Gastrocnemius medialis (tissue), 4 donors: ENCODE measurements around the gene SAMD13.

Source experiments
- CTCF ChIP-seq, 5 experiments: fragments of 450-650 bp in 3 of 5; fragments of 200-600 bp in 2 of 5; sonication (generic) in 2 of 5; IDR thresholded peaks in 4 of 5; conservative IDR thresholded peaks in 1 of 5; 1 replicate in 4 of 5; 2 replicates in 1 of 5; pipeline ENCODE4 v1.5.1; 2016 to 2019; ENCODE audit warnings: antibody characterized with exemption in 5 of 5, mild to moderate bottlenecking in 3 of 5, moderate library complexity in 3 of 5
- POLR2A ChIP-seq, 2 donors: fragments of 450-650 bp; IDR thresholded peaks; one replicate each; pipeline ENCODE4 v1.6.1; 2017; ENCODE audit warnings: antibody characterized with exemption in 2 of 2, mild to moderate bottlenecking in 2 of 2, moderate library complexity in 2 of 2

GRCh38 chr1:84379138-84379916, 77.8 kb downstream of the SAMD13 start:
- TF ChIP-seq POLR2A (IDR thresholded peaks at IDR 0.05) (no peak), CTCF (IDR thresholded peaks at IDR 0.05 in 4 of 5, conservative IDR thresholded peaks at IDR 0.05 in 1 of 5) (no peak)
